Renal cortical epithelial cell (primary cell): ENCODE measurements around the gene GNG13. TPM values are rescaled to one million over a fixed set of nuclear protein-coding genes. Genes with fewer than 3 reads are reported as not detected.
"Not testable (repeated sequence)": the region's sequence is repeated elsewhere in the genome, so short reads cannot be mapped to it uniquely, and the experiment has no call there.

ENCODE experiments used
- DNase-seq: peaks from one replicate; pipeline ENCODE4 v3.0.0-alpha.2; 2011; ENCODE audit warnings: low read depth
- total RNA-seq: library from RNA; depleted of rRNA; stranded (reverse); fragments of >200 nt; gene quantifications from 2 replicates; pipeline ENCODE4 v1.2.3, GENCODE V29; 2014

Gene GNG13
- total RNA-seq, 1 donor from 2014 or later = not detected

DNA sequence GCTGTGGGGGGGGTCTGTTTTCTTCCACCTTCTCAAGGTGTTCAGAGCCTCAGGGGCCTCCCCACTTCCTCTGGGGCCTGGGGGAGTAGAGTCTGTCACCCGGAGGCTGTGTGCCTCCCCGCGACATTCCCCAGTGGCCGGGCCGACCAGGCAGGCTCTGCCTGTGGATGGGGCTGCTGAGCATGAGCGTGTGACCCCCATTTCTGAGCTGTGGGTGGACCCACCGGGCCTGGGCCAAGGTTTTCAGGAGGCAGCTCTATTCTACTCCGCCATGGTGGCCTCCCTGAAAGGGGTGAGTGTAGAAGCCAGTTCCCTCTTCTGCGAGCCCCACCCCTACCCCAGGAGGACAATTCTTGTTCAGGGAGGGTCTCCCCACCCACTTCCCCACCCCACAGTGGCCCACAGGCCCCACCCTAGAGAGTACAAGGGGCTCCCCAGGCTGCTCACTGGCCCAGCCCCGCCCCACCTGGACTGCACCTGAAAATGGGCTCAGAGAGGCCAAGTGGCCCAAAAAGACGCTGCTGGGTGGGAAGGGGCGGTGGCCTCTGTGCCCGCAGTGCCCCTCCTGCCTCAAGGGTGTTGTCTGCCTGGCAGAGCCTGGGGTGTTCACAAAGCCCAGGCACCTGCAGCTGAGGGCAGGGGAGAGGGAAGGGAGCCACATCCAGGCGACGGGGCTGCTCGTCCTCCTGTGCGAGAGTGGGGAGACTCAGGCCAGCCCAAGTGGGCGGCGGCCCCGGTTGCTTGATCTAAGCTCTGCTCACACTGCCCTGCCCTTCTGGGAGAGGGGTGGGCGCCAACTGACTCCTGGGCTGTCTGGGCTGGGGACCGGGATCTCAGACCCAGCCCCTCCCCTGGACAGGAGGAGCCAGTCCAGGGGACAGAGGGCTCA, 38.7 kb downstream of the GNG13 start:
- DNase-seq = no peak

- DNase-seq = peak; percentile 33
Observed at GRCh38 chr16:760545-761343, 39.8 kb downstream of the GNG13 start, which contains the start of gene MSLN. Gene MSLN (plus strand): TSS chr16:760734. CDS start chr16:762681, 1,947 bp downstream.

GRCh38 chr16:760065-760464, 40.5 kb downstream of the GNG13 start:
- DNase-seq = no peak

DNA sequence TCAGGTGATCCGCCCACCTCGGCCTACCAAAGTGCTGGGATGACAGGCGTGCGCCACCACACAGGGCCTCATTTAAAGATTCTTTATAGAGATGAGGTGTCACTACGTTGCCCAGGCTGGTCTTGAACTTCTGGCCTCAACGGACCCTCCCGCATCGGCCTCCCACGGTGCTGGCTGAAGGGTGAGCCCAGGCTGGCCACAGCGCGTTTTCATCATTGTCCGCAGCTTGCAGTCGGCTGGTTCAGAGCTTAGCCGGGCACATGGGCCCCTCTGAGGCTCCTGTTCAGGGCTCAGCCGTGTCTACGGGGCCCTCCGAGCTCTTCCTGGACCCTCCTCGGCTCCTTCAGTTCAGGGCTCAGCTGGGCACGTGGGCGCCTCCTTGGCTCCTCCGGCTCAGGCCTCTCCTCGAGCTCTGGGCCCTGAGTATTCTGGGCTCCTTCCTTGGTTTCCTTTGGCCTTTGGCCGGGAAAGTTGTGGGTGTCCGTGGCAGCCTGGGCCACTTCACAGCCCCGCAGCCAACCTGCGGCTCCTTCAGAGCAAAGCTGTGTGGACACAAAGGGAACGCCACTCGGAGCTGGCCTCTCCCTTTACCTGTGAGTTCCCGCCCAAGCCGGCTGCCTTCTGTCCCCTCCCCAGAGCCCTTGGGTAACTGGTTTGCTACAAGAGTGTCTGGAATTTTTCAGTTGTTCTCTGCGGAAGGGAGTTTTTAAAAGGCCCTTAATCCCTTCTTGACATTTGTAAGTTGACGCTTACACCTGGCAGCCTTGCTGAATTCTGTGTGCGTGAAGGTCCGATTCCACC, 41.2 kb downstream of the GNG13 start:
- DNase-seq = no peak

GRCh38 chr16:756428-756827, 44.1 kb downstream of the GNG13 start:
- DNase-seq = no peak

GRCh38 chr16:754656-755055, 45.9 kb downstream of the GNG13 start:
- DNase-seq = no peak

- DNase-seq = not testable (repeated sequence)
Observed at GRCh38 chr16:754121-754607, 46.4 kb downstream of the GNG13 start.

DNA sequence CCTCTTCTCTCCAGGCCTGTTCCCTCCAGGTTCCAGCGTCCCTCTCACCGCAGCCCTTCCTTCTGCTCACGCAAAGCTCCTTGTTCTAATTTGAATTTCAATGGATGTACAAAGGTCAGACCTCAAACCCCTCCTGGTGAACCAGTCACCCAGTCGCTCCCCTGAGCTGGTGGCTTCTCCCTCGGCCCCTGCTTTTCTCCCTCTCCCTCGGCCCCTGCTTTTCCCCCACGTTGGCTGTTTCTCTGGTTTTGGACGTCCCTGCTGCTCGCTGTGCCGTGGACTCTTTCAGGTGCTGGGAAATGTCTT, 48.6 kb downstream of the GNG13 start:
- no peak for DNase-seq

- no peak for DNase-seq
Observed at GRCh38 chr16:751152-752006, 49.2 kb downstream of the GNG13 start.

GRCh38 chr16:750485-750884, 50.0 kb downstream of the GNG13 start:
- DNase-seq = peak; percentile 20

- DNase-seq = peak; percentile 57
Observed at GRCh38 chr16:749010-749409, 51.5 kb downstream of the GNG13 start.

Other genes starting within 250 kb of the GNG13 start
- gene PRR35, start 240.3 kb downstream of the GNG13 start, total RNA-seq = 0.05 TPM in 1 of 2 replicates, not detected in the other
- 0.85 TPM in 1 of 2 replicates, not detected in the other for gene NHLRC4, start 233.7 kb downstream of the GNG13 start, total RNA-seq
- gene PIGQ, start 230.8 kb downstream of the GNG13 start, total RNA-seq = 30.9 and 68.5 TPM in 2 replicates
- 8.0 and 12.1 TPM in 2 replicates for gene RAB40C, start 210.7 kb downstream of the GNG13 start, total RNA-seq
- 0.35 TPM in 1 of 2 replicates, not detected in the other for gene WFIKKN1, start 169.7 kb downstream of the GNG13 start, total RNA-seq
- gene METTL26, start 164.4 kb downstream of the GNG13 start, total RNA-seq = 54.4 and 93.1 TPM in 2 replicates
- gene MCRIP2, start 158.9 kb downstream of the GNG13 start, total RNA-seq = 17.6 and 26.4 TPM in 2 replicates
- gene WDR90, start 151.4 kb downstream of the GNG13 start, total RNA-seq = 6.9 and 18.5 TPM in 2 replicates
- gene RHOT2, start 132.6 kb downstream of the GNG13 start, total RNA-seq = 31.1 and 43.6 TPM in 2 replicates
- gene RHBDL1, start 125.1 kb downstream of the GNG13 start, total RNA-seq = 0.94 and 1.6 TPM in 2 replicates
- gene STUB1, start 120.3 kb downstream of the GNG13 start, total RNA-seq = 78.5 and 115 TPM in 2 replicates
- 33.5 and 52.3 TPM in 2 replicates for gene JMJD8, start 116.4 kb downstream of the GNG13 start, total RNA-seq
- gene WDR24, start 110.3 kb downstream of the GNG13 start, total RNA-seq = 1.4 and 7.9 TPM in 2 replicates
- gene FBXL16, start 94.9 kb downstream of the GNG13 start, total RNA-seq = 0.40 TPM in 1 of 2 replicates, not detected in the other
- gene METRN, start 85.6 kb downstream of the GNG13 start, total RNA-seq = 65.8 and 74.7 TPM in 2 replicates
- gene ANTKMT, start 79.6 kb downstream of the GNG13 start, total RNA-seq = 23.1 and 73.8 TPM in 2 replicates
- 0.69 and 0.70 TPM in 2 replicates for gene CCDC78, start 74.3 kb downstream of the GNG13 start, total RNA-seq
- 10.5 and 24.1 TPM in 2 replicates for gene HAGHL, start 73.6 kb downstream of the GNG13 start, total RNA-seq
- 21.7 and 28.5 TPM in 2 replicates for gene CIAO3, start 59.7 kb downstream of the GNG13 start, total RNA-seq
- 1.3 and 13.5 TPM in 2 replicates for gene MSLN, start 40.0 kb downstream of the GNG13 start, total RNA-seq
- 22.3 and 35.3 TPM in 2 replicates for gene RPUSD1, start 12.4 kb downstream of the GNG13 start, total RNA-seq
- 4.2 and 11.3 TPM in 2 replicates for gene CHTF18, start 12.1 kb downstream of the GNG13 start, total RNA-seq
- 12.7 and 27.6 TPM in 2 replicates for gene LMF1, start 170.2 kb upstream of the GNG13 start, total RNA-seq
- 0.20 TPM in 1 of 2 replicates, not detected in the other for gene SOX8, start 181.0 kb upstream of the GNG13 start, total RNA-seq